Kidney (tissue), 14 donors: Measurements from ENCODE around the gene ABCA7. TPM values are rescaled to one million over a fixed set of nuclear protein-coding genes. Genes with fewer than 3 reads are reported as not detected.
"Not testable (repeated sequence)": the region's sequence is repeated elsewhere in the genome, so short reads cannot be mapped to it uniquely, and the experiment has no call there.

Experiments
- DNase-seq, 5 donors: peaks; one replicate each; pipeline ENCODE4 v3.0.0-alpha.2; 2013 to 2020
- FAIRE-seq: peaks from 2 replicates; lab custom pipeline; 2012; peaks lifted over from hg19 to GRCh38; lab: Jason Lieb, UNC
- H3K27ac ChIP-seq, 2 donors: one replicate each; pipeline ENCODE4 v1.7.0; 2013; ENCODE audit warnings: low read depth in 2 of 2, low read length in 2 of 2, inconsistent platforms in 1 of 2
- H3K27me3 ChIP-seq: one replicate; pipeline ENCODE4 v1.7.1; 2013; ENCODE audit warnings: low read length, inconsistent platforms; ENCODE audit not compliant: control insufficient read depth, insufficient read depth
- H3K36me3 ChIP-seq, 3 donors: one replicate each; pipeline versions ENCODE4 v1.7.0 to v1.7.1; 2013; ENCODE audit warnings: low read length in 3 of 3, control low read depth in 1 of 3, inconsistent platforms in 1 of 3; ENCODE audit not compliant: insufficient read depth in 3 of 3, control insufficient read depth in 2 of 3
- H3K4me1 ChIP-seq, 3 donors: one replicate each; pipeline versions ENCODE4 v1.7.0 to v1.7.1; 2013; ENCODE audit warnings: low read length in 3 of 3, inconsistent platforms in 1 of 3, low read depth in 1 of 3; ENCODE audit not compliant: control insufficient read depth in 2 of 3, insufficient read depth in 2 of 3
- H3K4me3 ChIP-seq, 3 donors: one replicate each; pipeline versions ENCODE4 v1.7.0 to v1.8.1; 2013; ENCODE audit warnings: low read length in 3 of 3, control low read depth in 1 of 3, inconsistent platforms in 1 of 3
- H3K9ac ChIP-seq, 3 donors: one replicate each; pipeline versions ENCODE4 v1.7.0 to v1.7.1; 2013; ENCODE audit warnings: low read length in 3 of 3, control low read depth in 1 of 3, inconsistent platforms in 1 of 3
- H3K9me3 ChIP-seq, 3 donors: one replicate each; pipeline versions ENCODE4 v1.7.0 to v1.7.1; 2013; ENCODE audit warnings: low read length in 3 of 3, control low read depth in 1 of 3, inconsistent platforms in 1 of 3; ENCODE audit not compliant: control insufficient read depth in 2 of 3, insufficient read depth in 1 of 3
- intact Hi-C: fragments of 100-400 bp; cut with DNase I; formaldehyde crosslinking; loops from one replicate; pipeline ENCODE4 v1.11.1; 2022
- polyA plus RNA-seq: library from polyadenylated mRNA; stranded (reverse); fragments of 350-450 nt; fragmentation: Illumina TruSeq; extraction: RNeasy Lipid Tissue Mini Kit (QIAGEN cat#74804); gene quantifications from one replicate; pipeline ENCODE4 v1.2.3, GENCODE V29; 2014; ENCODE audit warnings: low read depth, low replicate concordance; ENCODE audit not compliant: insufficient read depth
- total RNA-seq: library from RNA; stranded (reverse); fragmentation: NEBNext Ultra II Directional; extraction: Animal tissue kit (Norgen Biotek cat#: 25700); gene quantifications from one replicate; pipeline ENCODE4 v1.2.1, GENCODE V29; 2021
- TF ChIP-seq, protein P1 (sequence below): IDR thresholded peaks from 3 replicates; pipeline ENCODE4 v1.5.1; 2012; ENCODE audit warnings: mild to moderate bottlenecking, moderate library complexity, borderline replicate concordance; ENCODE audit not compliant: insufficient read depth; ENCODE audit errors: extremely low read depth
- donor health status: control.
- donor health status: control.
- donor health status: control.
- donor health status: control.
- donor health status: control.
- donor health status: DM: yes; HTN: yes; CAD: no.
- donor health status: Normal renal cell carcinoma (clear cell type).

ABCA7 gene
- total and polyA plus RNA-seq, 2 donors from 2014 or later: 11.7 to 20.4 TPM

DNA sequence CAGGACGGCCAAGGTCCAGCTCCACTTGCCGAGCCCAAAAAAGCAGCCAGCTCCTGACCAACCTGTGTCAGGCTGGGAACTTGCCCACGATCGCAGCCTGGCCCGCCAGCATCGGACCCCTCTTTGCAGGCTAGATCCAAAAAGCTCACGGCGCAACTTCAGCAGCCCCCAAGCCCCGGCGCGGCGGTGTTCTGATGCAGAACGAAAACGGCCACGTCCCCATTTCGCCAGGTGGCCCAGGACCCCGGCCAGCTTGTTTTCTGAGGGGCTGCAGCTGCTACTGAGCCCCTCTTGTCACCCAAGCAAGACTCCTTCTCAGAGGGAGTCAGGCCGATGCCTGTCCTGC lies 20.3 kb upstream of the ABCA7 start:
- H3K27me3 ChIP-seq: no peaks in the 10 kb centered on the region
- intact Hi-C loops: no loop called here
- peaks cover 0 to 46% (median 8%) of the 10 kb centered on the region in 3 donors for H3K4me1 ChIP-seq
- H3K9me3 ChIP-seq: no peaks in the 10 kb centered on the region
- H3K4me3 ChIP-seq: peak overlapping the region; percentile 64 to 84 (median 80)
- DNase-seq (peak in 1 of 5 donors; percentile 80), FAIRE-seq (no peak)
- H3K9ac ChIP-seq: peak overlapping the region in 2 of 3 donors; percentile 78 to 84
- peak overlapping the region in 1 of 2 donors; percentile 51 for H3K27ac ChIP-seq
- H3K36me3 ChIP-seq: no peaks in the 10 kb centered on the region
- TF ChIP-seq, protein P1, sequence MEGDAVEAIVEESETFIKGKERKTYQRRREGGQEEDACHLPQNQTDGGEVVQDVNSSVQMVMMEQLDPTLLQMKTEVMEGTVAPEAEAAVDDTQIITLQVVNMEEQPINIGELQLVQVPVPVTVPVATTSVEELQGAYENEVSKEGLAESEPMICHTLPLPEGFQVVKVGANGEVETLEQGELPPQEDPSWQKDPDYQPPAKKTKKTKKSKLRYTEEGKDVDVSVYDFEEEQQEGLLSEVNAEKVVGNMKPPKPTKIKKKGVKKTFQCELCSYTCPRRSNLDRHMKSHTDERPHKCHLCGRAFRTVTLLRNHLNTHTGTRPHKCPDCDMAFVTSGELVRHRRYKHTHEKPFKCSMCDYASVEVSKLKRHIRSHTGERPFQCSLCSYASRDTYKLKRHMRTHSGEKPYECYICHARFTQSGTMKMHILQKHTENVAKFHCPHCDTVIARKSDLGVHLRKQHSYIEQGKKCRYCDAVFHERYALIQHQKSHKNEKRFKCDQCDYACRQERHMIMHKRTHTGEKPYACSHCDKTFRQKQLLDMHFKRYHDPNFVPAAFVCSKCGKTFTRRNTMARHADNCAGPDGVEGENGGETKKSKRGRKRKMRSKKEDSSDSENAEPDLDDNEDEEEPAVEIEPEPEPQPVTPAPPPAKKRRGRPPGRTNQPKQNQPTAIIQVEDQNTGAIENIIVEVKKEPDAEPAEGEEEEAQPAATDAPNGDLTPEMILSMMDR: no peak

DNA sequence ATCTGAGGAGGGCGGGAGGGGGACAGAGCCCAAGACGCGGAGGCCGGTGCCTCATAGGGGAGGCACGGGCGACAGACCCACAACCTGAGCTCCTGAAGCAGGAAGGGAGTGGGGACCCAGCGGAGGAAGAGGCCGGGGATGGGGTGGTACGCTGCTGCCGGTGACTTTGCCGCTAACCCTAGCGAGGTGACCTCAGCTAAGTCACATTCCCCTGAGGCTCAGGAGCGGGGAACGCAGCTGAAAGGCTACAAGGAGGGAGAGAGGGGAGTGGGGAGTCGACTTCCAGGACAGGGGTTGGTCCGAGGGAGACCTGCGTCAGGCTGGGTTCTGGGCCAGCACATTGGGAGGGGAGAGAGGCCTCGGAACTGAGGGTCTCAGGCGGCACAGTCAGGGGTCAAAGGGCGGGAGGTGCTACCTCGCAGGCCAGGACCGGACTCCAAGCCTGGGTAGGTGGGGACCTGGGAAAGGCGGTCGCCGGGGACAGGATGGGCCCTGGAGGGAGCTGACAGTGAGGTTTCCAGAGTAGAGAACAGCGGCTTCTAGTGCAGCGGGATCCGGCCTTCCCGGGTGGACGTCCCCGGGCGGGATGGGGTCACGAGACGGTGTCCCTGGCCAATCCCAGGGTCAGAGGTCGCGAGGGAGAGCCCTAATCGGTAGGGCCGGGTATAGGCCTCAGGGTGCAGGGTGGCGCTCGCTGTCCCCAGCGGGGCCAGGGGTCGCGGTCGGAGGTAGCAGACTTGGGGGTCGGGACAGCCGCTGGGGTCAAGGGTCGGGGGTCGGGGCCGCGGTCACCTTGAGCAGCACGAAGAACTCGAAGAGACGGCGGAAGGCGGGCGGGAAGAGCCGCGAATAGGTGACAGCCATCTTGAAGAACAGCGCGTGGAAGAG lies 19.7 kb upstream of the ABCA7 start:
- Histone ChIP-seq H3K9me3 (no peaks in the 10 kb centered on the region), H3K27ac (peak overlapping the region; percentile 51 to 98), H3K4me3 (peak overlapping the region; percentile 64 to 84 (median 80)), H3K36me3 (no peaks in the 10 kb centered on the region), H3K9ac (peak overlapping the region; percentile 36 to 84 (median 78)), H3K27me3 (no peaks in the 10 kb centered on the region), H3K4me1 (peaks cover 0 to 46% (median 8%) of the 10 kb centered on the region in 3 donors)
- intact Hi-C loops: no loop called here
- FAIRE-seq (no peak), DNase-seq (peak in 2 of 5 donors; percentile 90 to 91)
- TF ChIP-seq, protein P1: no peak

DNA sequence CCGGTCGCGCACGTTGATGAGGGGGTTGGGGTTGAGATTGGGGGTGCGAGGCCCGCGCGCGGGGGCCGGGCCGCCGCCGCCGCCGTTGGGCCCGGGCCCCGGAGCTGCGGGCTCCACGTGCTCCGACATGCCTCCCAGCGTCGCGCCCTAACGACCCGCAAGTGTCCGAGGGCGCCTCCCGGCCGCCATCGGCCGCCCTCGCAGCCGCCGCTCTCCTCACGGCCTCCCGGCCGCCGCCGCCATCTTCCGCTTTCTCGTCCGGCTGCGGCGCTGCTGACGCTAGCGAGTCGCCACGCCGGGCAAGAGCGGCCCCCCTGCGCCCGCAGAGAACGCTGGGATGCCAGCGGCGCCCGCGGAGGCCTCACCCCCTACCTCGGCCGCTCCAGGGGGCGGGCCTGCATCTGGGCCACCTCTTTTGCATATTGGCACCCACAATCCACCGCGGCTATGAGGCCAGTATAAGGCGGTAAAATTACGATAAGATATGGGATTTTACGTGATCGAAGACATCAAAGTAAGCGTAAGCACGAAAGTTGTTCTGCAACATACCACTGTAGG lies 19.0 kb upstream of the ABCA7 start, which contains the start of gene TMEM259:
TMEM259 (minus strand) TSS at position 256 of the 558 bp plus-strand sequence; CDS start at position 129, 127 bp downstream.
- FAIRE-seq (no peak), DNase-seq (peak; percentile 97 to 99 (median 99))
- H3K4me3 ChIP-seq: peak within 1 kb of the TSS; percentile 80 to 84 (median 82)
- H3K9ac ChIP-seq: peak within 1 kb of the TSS; percentile 56 to 84 (median 78)
- H3K9me3 ChIP-seq: no peaks in the 10 kb centered on the region
- TF ChIP-seq, protein P1: no peak
- H3K27me3 ChIP-seq: no peaks in the 10 kb centered on the region
- H3K27ac ChIP-seq: peak within 1 kb of the TSS; percentile 91 to 98
- intact Hi-C loops: no loop called here
- H3K36me3 ChIP-seq: no peaks in the 10 kb centered on the region
- peaks cover 0 to 39% (median 8%) of the 10 kb centered on the region in 3 donors for H3K4me1 ChIP-seq

DNA sequence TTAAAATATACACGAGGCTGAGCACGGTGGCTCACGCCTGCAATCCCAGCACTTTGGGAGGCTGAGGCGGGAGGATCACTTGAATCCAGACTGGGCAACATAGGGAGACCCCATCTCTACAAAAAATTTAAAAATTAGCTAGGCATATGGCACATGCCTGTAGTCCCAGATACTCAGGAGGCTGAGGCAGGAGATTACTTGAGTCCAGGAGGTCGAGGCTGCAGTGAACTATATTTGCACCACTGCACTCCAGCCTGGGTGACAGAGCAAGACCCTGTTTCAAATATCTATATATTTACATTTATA lies 16.1 kb upstream of the ABCA7 start:
- H3K9ac ChIP-seq, H3K27me3 ChIP-seq, FAIRE-seq, H3K27ac ChIP-seq, intact Hi-C loops, H3K36me3 ChIP-seq, H3K4me3 ChIP-seq, DNase-seq, H3K9me3 ChIP-seq: not testable (repeated sequence)
- peaks cover 0 to 20% (median 8%) of the 10 kb centered on the region in 3 donors for H3K4me1 ChIP-seq

DNA sequence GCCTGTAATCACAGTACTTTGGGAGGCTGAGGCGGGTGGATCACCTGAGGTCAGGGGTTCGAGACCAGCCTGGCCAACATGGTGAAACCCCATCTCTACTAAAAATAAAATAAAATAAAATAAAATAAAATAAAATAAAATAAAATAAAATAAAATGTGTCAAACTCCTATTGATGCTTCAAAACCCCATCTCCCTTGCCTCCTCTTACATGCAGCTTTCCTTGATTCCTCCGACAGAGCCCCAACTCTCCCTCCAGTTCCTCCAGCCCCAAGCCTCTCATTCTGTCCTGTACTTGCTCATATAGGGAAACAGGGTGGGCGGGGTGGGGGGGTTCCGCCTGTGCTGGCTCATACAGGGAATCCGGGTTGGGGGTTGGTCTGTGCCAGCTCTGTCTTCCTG lies 14.8 kb upstream of the ABCA7 start:
- H3K27ac ChIP-seq, H3K36me3 ChIP-seq, H3K9me3 ChIP-seq, FAIRE-seq, H3K4me3 ChIP-seq, DNase-seq, H3K9ac ChIP-seq, H3K27me3 ChIP-seq, intact Hi-C loops: not testable (repeated sequence)
- peaks cover 0 to 10% (median 0%) of the 10 kb centered on the region in 3 donors for H3K4me1 ChIP-seq
